Prostate gland (tissue), 2 donors: ENCODE data around the gene DR1. TPM values are rescaled to one million over a fixed set of nuclear protein-coding genes. Genes with fewer than 3 reads are reported as not detected.

Experiments
- DNase-seq: peaks from one replicate; pipeline ENCODE4 v3.0.0-alpha.2; 2019; ENCODE audit warnings: low spot score
- H3K27ac ChIP-seq, 2 donors: fragments of 200-600 bp; sonication (generic); 2 replicates each; pipeline ENCODE4 v1.5.1; 2017 to 2019
- H3K27me3 ChIP-seq: fragments of 200-600 bp; sonication (generic); replicated peaks from 2 replicates; pipeline ENCODE4 v1.5.1; 2019; ENCODE audit not compliant: insufficient read depth
- H3K36me3 ChIP-seq, 2 donors: fragments of 200-600 bp; sonication (generic); 1 replicate in 1 of 2; 2 replicates in 1 of 2; pipeline versions ENCODE4 v1.5.1 to v1.8.1; 2017 to 2019
- H3K4me1 ChIP-seq: fragments of 200-600 bp; sonication (generic); replicated peaks from 2 replicates; pipeline ENCODE4 v1.5.1; 2019
- H3K4me3 ChIP-seq, 2 donors: fragments of 200-600 bp; sonication (generic); 2 replicates each; pipeline ENCODE4 v1.5.1; 2017 to 2019
- H3K9me3 ChIP-seq: fragments of 200-600 bp; sonication (generic); 2 replicates; pipeline ENCODE4 v1.5.1; 2017
- POLR2A ChIP-seq: fragments of 450-650 bp; IDR thresholded peaks from one replicate; pipeline ENCODE4 v1.6.1; 2016; ENCODE audit warnings: antibody characterized with exemption, mild to moderate bottlenecking
- POLR2AphosphoS5 ChIP-seq: sonication (generic); formaldehyde crosslinking; IDR thresholded peaks from one replicate; pipeline ENCODE4 v1.6.1; 2017; ENCODE audit warnings: antibody characterized with exemption
- WGBS: methylation state at CpG from one replicate; pipeline ENCODE4 v1.1.5; 2018; 5-methylcytosine and 5-hydroxymethylcytosine counted together
- intact Hi-C: fragments of 100-400 bp; cut with DNase I; formaldehyde crosslinking; loops from one replicate; pipeline ENCODE4 v1.14.2; 2022
- total RNA-seq, 2 donors: library from RNA; depleted of rRNA; stranded (reverse); fragments of >200 nt; gene quantifications; one replicate each; pipeline ENCODE4 v1.1.0, GENCODE V29; 2016
- TF ChIP-seq, protein P1 (sequence below), 4 experiments: fragments of 200-600 bp in 2 of 4; fragments of 450-650 bp in 2 of 4; sonication (generic) in 2 of 4; IDR thresholded peaks; 1 replicate in 3 of 4; 2 replicates in 1 of 4; pipeline ENCODE4 v1.5.1; 2016 to 2019; ENCODE audit warnings: antibody characterized with exemption in 4 of 4, mild to moderate bottlenecking in 2 of 4, moderate library complexity in 2 of 4

The DR1 gene
- total RNA-seq, 2 donors from 2014 or later = 49.0 to 53.6 TPM

DNA sequence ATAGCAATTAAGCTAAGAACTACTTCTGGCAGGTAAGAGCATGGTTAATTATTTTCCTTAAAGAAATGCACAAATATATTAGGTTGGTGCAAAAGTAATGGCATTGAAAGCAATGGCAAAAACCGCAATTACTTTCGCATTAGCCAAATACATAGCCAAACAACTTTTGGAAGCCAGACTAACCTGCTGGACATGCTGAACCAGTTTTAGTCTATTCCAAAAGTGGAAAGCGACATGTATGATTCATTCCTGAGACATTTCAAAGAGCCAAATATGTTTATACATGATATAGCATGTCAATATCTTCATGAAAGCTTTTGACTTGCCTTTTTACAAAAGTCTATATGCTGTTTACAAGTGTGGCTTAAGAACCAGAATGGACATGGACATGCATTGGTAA lies 23.4 kb upstream of the DR1 start:
- intact Hi-C loops = no loop called here
- Histone ChIP-seq H3K27ac (no peak overlapping the region), H3K27me3 (no peaks in the 10 kb centered on the region), H3K36me3 (no peaks in the 10 kb centered on the region), H3K9me3 (no peaks in the 10 kb centered on the region), H3K4me1 (no peaks in the 10 kb centered on the region), H3K4me3 (no peak overlapping the region)
- WGBS = 44% methylated on average over 3 of the region's 3 CpGs
- TF ChIP-seq POLR2AphosphoS5 (peak; percentile 47), POLR2A (no peak)
- TF ChIP-seq, protein P1, sequence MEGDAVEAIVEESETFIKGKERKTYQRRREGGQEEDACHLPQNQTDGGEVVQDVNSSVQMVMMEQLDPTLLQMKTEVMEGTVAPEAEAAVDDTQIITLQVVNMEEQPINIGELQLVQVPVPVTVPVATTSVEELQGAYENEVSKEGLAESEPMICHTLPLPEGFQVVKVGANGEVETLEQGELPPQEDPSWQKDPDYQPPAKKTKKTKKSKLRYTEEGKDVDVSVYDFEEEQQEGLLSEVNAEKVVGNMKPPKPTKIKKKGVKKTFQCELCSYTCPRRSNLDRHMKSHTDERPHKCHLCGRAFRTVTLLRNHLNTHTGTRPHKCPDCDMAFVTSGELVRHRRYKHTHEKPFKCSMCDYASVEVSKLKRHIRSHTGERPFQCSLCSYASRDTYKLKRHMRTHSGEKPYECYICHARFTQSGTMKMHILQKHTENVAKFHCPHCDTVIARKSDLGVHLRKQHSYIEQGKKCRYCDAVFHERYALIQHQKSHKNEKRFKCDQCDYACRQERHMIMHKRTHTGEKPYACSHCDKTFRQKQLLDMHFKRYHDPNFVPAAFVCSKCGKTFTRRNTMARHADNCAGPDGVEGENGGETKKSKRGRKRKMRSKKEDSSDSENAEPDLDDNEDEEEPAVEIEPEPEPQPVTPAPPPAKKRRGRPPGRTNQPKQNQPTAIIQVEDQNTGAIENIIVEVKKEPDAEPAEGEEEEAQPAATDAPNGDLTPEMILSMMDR (IDR thresholded peaks at IDR 0.05) = no peak
- DNase-seq = peak; percentile 25

GRCh38 chr1:93323185-93323820 lies 22.4 kb upstream of the DR1 start:
- no peak overlapping the region for H3K27ac ChIP-seq
- H3K27me3 ChIP-seq = no peaks in the 10 kb centered on the region
- no peak overlapping the region for H3K4me3 ChIP-seq
- no peak for DNase-seq
- TF ChIP-seq POLR2A (no peak), POLR2AphosphoS5 (no peak)
- TF ChIP-seq, protein P1 (IDR thresholded peaks at IDR 0.05) = no peak
- no peaks in the 10 kb centered on the region for H3K9me3 ChIP-seq
- intact Hi-C loops = no loop called here
- WGBS = 70% methylated on average over 3 of the region's 3 CpGs
- H3K4me1 ChIP-seq = no peaks in the 10 kb centered on the region
- H3K36me3 ChIP-seq = no peaks in the 10 kb centered on the region

- no peaks in the 10 kb centered on the region for H3K27me3 ChIP-seq
- no peak for DNase-seq
- no peak overlapping the region for H3K27ac ChIP-seq
These were observed 20.9 kb upstream of the DR1 start for GRCh38 chr1:93324486-93325464.

GRCh38 chr1:93328809-93329760 lies 16.6 kb upstream of the DR1 start:
- H3K4me1 ChIP-seq = no peaks in the 10 kb centered on the region
- DNase-seq = no peak
- no peak overlapping the region for H3K27ac ChIP-seq
- no peak overlapping the region for H3K4me3 ChIP-seq
- WGBS = 56% methylated on average over 3 of the region's 3 CpGs
- no peak for TF ChIP-seq POLR2AphosphoS5
- no peak for TF ChIP-seq POLR2A
- TF ChIP-seq, protein P1 (IDR thresholded peaks at IDR 0.05) = no peak
- H3K9me3 ChIP-seq = no peaks in the 10 kb centered on the region
- intact Hi-C loops = no loop called here
- H3K36me3 ChIP-seq = no peaks in the 10 kb centered on the region
- no peaks in the 10 kb centered on the region for H3K27me3 ChIP-seq

More at GRCh38 chr1:93324486-93325464, 20.9 kb upstream of the DR1 start:
- Histone ChIP-seq H3K9me3 (no peaks in the 10 kb centered on the region), H3K4me1 (no peaks in the 10 kb centered on the region), H3K4me3 (no peak overlapping the region), H3K36me3 (no peaks in the 10 kb centered on the region)
- WGBS = 44% methylated on average over 8 of the region's 8 CpGs
- intact Hi-C loops = no loop called here
- TF ChIP-seq POLR2A (no peak), POLR2AphosphoS5 (no peak)
- TF ChIP-seq, protein P1 (IDR thresholded peaks at IDR 0.05) = no peak
